Smooth muscle cell of trachea (primary cell): ENCODE data around the gene UBA6. TPM values are rescaled to one million over a fixed set of nuclear protein-coding genes. Genes with fewer than 3 reads are reported as not detected.

Source experiments
- total RNA-seq: library from RNA; depleted of rRNA; stranded (reverse); fragments of >200 nt; gene quantifications from 2 replicates; pipeline ENCODE4 v1.2.1, GENCODE V29; 2014

Gene UBA6
- 137 and 196 TPM in 2 replicates for total RNA-seq

GRCh38 chr4:67700738-67701516, at the start of gene UBA6:
Gene UBA6 (minus strand): TSS chr4:67701155. CDS start chr4:67701119, 36 bp downstream.

Other genes starting within 250 kb of the UBA6 start
- gene CENPC, start 155.7 kb downstream of the UBA6 start, total RNA-seq = 9.9 and 20.9 TPM in 2 replicates
- gene STAP1, start 142.4 kb downstream of the UBA6 start, total RNA-seq = not detected in 2 replicates
- gene GNRHR, start 53.2 kb upstream of the UBA6 start, total RNA-seq = not detected in 2 replicates
- gene TMPRSS11D, start 182.8 kb upstream of the UBA6 start, total RNA-seq = under 0.01 TPM in 1 of 2 replicates, not detected in the other